GM10248 (cell line): Measurements from ENCODE around the gene ZNF385A.

Experiments
- CTCF ChIA-PET: fragments of 300-600 bp; sonication (Branson Sonifier 250); formaldehyde crosslinking; extraction: SDS; loops from one replicate; lab custom pipeline; 2021; ENCODE audit warnings: antibody characterized with exemption; lab: Yijun Ruan, JAX
- POLR2A ChIA-PET: fragments of 350-650 bp; sonication (Branson Sonifier 250); formaldehyde crosslinking; extraction: SDS; loops from one replicate; lab custom pipeline; 2020; ENCODE audit warnings: antibody characterized with exemption; lab: Yijun Ruan, JAX
- DNase-seq: peaks from one replicate; pipeline ENCODE4 v3.0.0; 2012; ENCODE audit errors: extremely low spot score
- CTCF ChIP-seq: IDR thresholded peaks from 2 replicates; pipeline ENCODE4 v1.5.1; 2012; ENCODE audit warnings: mild to moderate bottlenecking, low read depth; ENCODE audit errors: extremely low read depth, missing control alignments, control extremely low read depth

The ZNF385A gene

GRCh38 chr12:54421879-54422250 is 37.3 kb upstream of the ZNF385A start:
- CTCF ChIA-PET, result interaction anchor here (3.8 to 14.5 kb wide), 2 partner anchors 18 to 21 kb away, joined by 19 to 280 read pairs; no protein-coding TSS in a partner anchor
- DNase-seq, result no peak
- no peak for TF ChIP-seq CTCF
- POLR2A ChIA-PET, result no interaction called here

GRCh38 chr12:54421175-54421878 is 36.8 kb upstream of the ZNF385A start:
- POLR2A ChIA-PET, result no interaction called here
- CTCF ChIA-PET, result interaction anchor here (3.8 to 14.5 kb wide), 2 partner anchors 18 to 20 kb away, joined by 19 to 280 read pairs; no protein-coding TSS in a partner anchor
- DNase-seq, result no peak
- no peak for TF ChIP-seq CTCF

GRCh38 chr12:54420766-54421144 is 36.2 kb upstream of the ZNF385A start:
- no peak for TF ChIP-seq CTCF
- CTCF ChIA-PET, result interaction anchor here (0.7 to 14.5 kb wide), 3 partner anchors 16 to 20 kb away, joined by 3 to 280 read pairs (median 19); no protein-coding TSS in a partner anchor
- DNase-seq, result no peak
- POLR2A ChIA-PET, result no interaction called here

GRCh38 chr12:54419088-54419887 is 34.8 kb upstream of the ZNF385A start, which contains the start of gene ITGA5:
TSS of gene ITGA5 (minus strand) at chr12:54419266. CDS start at chr12:54419198, 68 bp downstream.
- CTCF ChIA-PET, result interaction anchor here (3.8 to 14.5 kb wide), 2 partner anchors 18 to 20 kb away, joined by 19 to 280 read pairs; no protein-coding TSS in a partner anchor
- TF ChIP-seq CTCF, result no peak
- POLR2A ChIA-PET, result no interaction called here
- DNase-seq, result no peak

- POLR2A ChIA-PET, result no interaction called here
- CTCF ChIA-PET, result interaction anchor here (1.9 to 14.5 kb wide), 3 partner anchors 11 to 21 kb away, joined by 4 to 280 read pairs (median 19); no protein-coding TSS in a partner anchor
- no peak for TF ChIP-seq CTCF
- DNase-seq, result no peak
Observed at GRCh38 chr12:54418441-54419087, 34.0 kb upstream of the ZNF385A start.
